Activated gamma-delta T cell (primary cell): Measurements from ENCODE around the gene MAP3K7.

ENCODE experiments used
- DNase-seq: peaks from one replicate; lab custom pipeline; 2025; lab: John Stamatoyannopoulos, UW

The MAP3K7 gene

GRCh38 chr6:90484385-90484784 lies 102.5 kb downstream of the MAP3K7 start:
- no peak for DNase-seq

- DNase-seq: no peak
Measured at GRCh38 chr6:90483956-90484355, 102.9 kb downstream of the MAP3K7 start.

- DNase-seq: no peak
Measured at GRCh38 chr6:90483116-90483839, 103.6 kb downstream of the MAP3K7 start.

GRCh38 chr6:90480666-90481065 lies 106.2 kb downstream of the MAP3K7 start:
- DNase-seq: no peak

- no peak for DNase-seq
Measured at GRCh38 chr6:90479603-90479926, 107.3 kb downstream of the MAP3K7 start.

GRCh38 chr6:90478789-90479602 lies 107.9 kb downstream of the MAP3K7 start:
- no peak for DNase-seq

GRCh38 chr6:90478278-90478677 lies 108.6 kb downstream of the MAP3K7 start:
- no peak for DNase-seq

- DNase-seq: no peak
Measured at GRCh38 chr6:90477366-90477765, 109.5 kb downstream of the MAP3K7 start.

GRCh38 chr6:90472716-90473115 lies 114.2 kb downstream of the MAP3K7 start:
- no peak for DNase-seq

GRCh38 chr6:90471263-90471662 lies 115.6 kb downstream of the MAP3K7 start:
- no peak for DNase-seq

- DNase-seq: no peak
Measured at GRCh38 chr6:90469906-90470305, 117.0 kb downstream of the MAP3K7 start.

GRCh38 chr6:90468859-90469258 lies 118.0 kb downstream of the MAP3K7 start:
- DNase-seq: no peak

- no peak for DNase-seq
Measured at GRCh38 chr6:90468080-90468479, 118.8 kb downstream of the MAP3K7 start.

- no peak for DNase-seq
Measured at GRCh38 chr6:90467546-90467945, 119.3 kb downstream of the MAP3K7 start.

- no peak for DNase-seq
Measured at GRCh38 chr6:90466154-90466940, 120.5 kb downstream of the MAP3K7 start.

- DNase-seq: no peak
Measured at GRCh38 chr6:90465686-90466085, 121.2 kb downstream of the MAP3K7 start.

GRCh38 chr6:90464507-90464906 lies 122.4 kb downstream of the MAP3K7 start:
- no peak for DNase-seq

GRCh38 chr6:90463874-90464273 lies 123.0 kb downstream of the MAP3K7 start:
- DNase-seq: no peak
